SU-DHL-6 (cell line): ENCODE results near the gene MYO15B.
"Not testable (repeated sequence)": the region's sequence is repeated elsewhere in the genome, so short reads cannot be mapped to it uniquely, and the experiment has no call there.

Experiments
- H2AFZ ChIP-seq: fragments of 200-600 bp; sonication (generic); 2 replicates; pipeline ENCODE4 v1.6.1; 2014; ENCODE audit warnings: low read depth, mild to moderate bottlenecking, moderate library complexity, mixed read lengths, antibody characterized with exemption, low read length; ENCODE audit not compliant: severe bottlenecking
- H3F3A ChIP-seq: fragments of 200-600 bp; shearing (Covaris generic); 2 replicates; pipeline ENCODE4 v1.6.0; 2016; ENCODE audit warnings: antibody characterized with exemption, mild to moderate bottlenecking; ENCODE audit not compliant: insufficient read depth
- H3K27ac ChIP-seq: fragments of 200-600 bp; sonication (generic); 2 replicates; pipeline ENCODE4 v1.5.1; 2016; ENCODE audit warnings: low read depth, mild to moderate bottlenecking, low read length, moderate library complexity, mixed read lengths
- H3K27me3 ChIP-seq: fragments of 200-600 bp; sonication (generic), shearing (Covaris generic); 2 replicates; pipeline ENCODE4 v1.6.0; 2014; ENCODE audit warnings: mild to moderate bottlenecking, low read length
- H3K36me3 ChIP-seq: fragments of 200-600 bp; sonication (generic); 2 replicates; pipeline ENCODE4 v1.6.1; 2014; ENCODE audit warnings: mild to moderate bottlenecking, low read length, mixed read lengths
- H3K4me2 ChIP-seq: fragments of 300-600, 200-600 bp; shearing (Covaris generic), sonication (generic); 2 replicates; pipeline ENCODE4 v1.6.0; 2014; ENCODE audit warnings: low read length, low read depth, mild to moderate bottlenecking; ENCODE audit not compliant: poor library complexity, severe bottlenecking
- H3K4me3 ChIP-seq: fragments of 200-600 bp; sonication (generic); 2 replicates; pipeline ENCODE4 v1.5.1; 2014; ENCODE audit warnings: antibody characterized with exemption, low read length, mild to moderate bottlenecking, mixed read lengths; ENCODE audit not compliant: insufficient read depth, poor library complexity, severe bottlenecking
- H3K79me2 ChIP-seq: fragments of 200-600 bp; sonication (generic); 2 replicates; pipeline ENCODE4 v1.6.1; 2014; ENCODE audit warnings: mild to moderate bottlenecking, low read length, moderate library complexity; ENCODE audit not compliant: insufficient read depth
- H3K9ac ChIP-seq: fragments of 200-600 bp; sonication (generic); 2 replicates; pipeline ENCODE4 v1.7.0; 2014; ENCODE audit warnings: mild to moderate bottlenecking, low read length
- H3K9me2 ChIP-seq: fragments of 200-600 bp; sonication (generic); replicated peaks from 2 replicates; pipeline ENCODE4 v1.6.1; 2014; ENCODE audit warnings: low read length; ENCODE audit not compliant: insufficient read depth
- H3K9me3 ChIP-seq: fragments of 200-600 bp; sonication (generic); 2 replicates; pipeline ENCODE4 v1.6.1; 2014; ENCODE audit warnings: low read length, mixed read lengths; ENCODE audit not compliant: insufficient read depth
- H4K20me1 ChIP-seq: fragments of 200-600 bp; sonication (generic); 2 replicates; pipeline ENCODE4 v1.6.1; 2014; ENCODE audit warnings: low read depth, mild to moderate bottlenecking, antibody characterized with exemption, low read length, moderate library complexity, mixed read lengths
- EZH2phosphoT487 ChIP-seq: fragments of 200-600 bp; sonication (generic), shearing (Covaris generic); conservative IDR thresholded peaks from 2 replicates; pipeline ENCODE4 v1.6.1; 2018; ENCODE audit warnings: mild to moderate bottlenecking, antibody characterized with exemption, low read length, moderate library complexity, mixed read lengths
- TF ChIP-seq, protein P1 (sequence below): fragments of 200-600 bp; sonication (generic); IDR thresholded peaks from one replicate; pipeline ENCODE4 v1.5.1; 2017; ENCODE audit warnings: antibody characterized with exemption, mild to moderate bottlenecking, low read length, moderate library complexity; ENCODE audit not compliant: insufficient read depth, poor library complexity, severe bottlenecking

The MYO15B gene

DNA sequence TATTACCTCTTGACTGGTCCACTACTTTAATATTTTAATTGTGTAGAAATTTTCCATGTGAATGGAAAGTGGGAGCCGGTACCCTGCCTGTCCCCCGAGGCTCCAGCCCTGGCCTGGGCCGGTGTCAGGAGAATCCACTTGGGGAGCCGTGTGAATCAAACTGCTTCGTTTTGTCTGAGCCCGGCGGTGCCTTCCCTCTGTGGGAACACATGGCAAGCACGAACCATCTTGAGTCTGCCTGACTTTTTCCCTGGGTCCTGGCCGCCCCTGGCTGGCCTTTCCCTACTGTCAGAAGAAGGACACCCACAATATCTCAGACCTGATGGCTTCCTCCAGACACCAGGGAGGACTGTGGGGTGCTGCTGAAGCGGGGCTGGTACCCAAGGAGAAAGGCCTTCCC, 12.4 kb upstream of the MYO15B start:
- H3K36me3 ChIP-seq = no peaks in the 10 kb centered on the region
- TF ChIP-seq, protein P1, sequence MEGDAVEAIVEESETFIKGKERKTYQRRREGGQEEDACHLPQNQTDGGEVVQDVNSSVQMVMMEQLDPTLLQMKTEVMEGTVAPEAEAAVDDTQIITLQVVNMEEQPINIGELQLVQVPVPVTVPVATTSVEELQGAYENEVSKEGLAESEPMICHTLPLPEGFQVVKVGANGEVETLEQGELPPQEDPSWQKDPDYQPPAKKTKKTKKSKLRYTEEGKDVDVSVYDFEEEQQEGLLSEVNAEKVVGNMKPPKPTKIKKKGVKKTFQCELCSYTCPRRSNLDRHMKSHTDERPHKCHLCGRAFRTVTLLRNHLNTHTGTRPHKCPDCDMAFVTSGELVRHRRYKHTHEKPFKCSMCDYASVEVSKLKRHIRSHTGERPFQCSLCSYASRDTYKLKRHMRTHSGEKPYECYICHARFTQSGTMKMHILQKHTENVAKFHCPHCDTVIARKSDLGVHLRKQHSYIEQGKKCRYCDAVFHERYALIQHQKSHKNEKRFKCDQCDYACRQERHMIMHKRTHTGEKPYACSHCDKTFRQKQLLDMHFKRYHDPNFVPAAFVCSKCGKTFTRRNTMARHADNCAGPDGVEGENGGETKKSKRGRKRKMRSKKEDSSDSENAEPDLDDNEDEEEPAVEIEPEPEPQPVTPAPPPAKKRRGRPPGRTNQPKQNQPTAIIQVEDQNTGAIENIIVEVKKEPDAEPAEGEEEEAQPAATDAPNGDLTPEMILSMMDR = no peak
- TF ChIP-seq EZH2phosphoT487 = no peak
- H2AFZ ChIP-seq = no peak overlapping the region
- no peaks in the 10 kb centered on the region for H3K79me2 ChIP-seq
- H3K9ac ChIP-seq = no peak overlapping the region
- no peaks in the 10 kb centered on the region for H3K9me3 ChIP-seq
- H3K27ac ChIP-seq = no peak overlapping the region
- no peaks in the 10 kb centered on the region for H3F3A ChIP-seq
- no peaks in the 10 kb centered on the region for H4K20me1 ChIP-seq
- no peak overlapping the region for H3K4me3 ChIP-seq
- no peak overlapping the region for H3K4me2 ChIP-seq
- no peaks in the 10 kb centered on the region for H3K9me2 ChIP-seq
- no peaks in the 10 kb centered on the region for H3K27me3 ChIP-seq

GRCh38 chr17:75575728-75576127, 11.9 kb upstream of the MYO15B start:
- H3K36me3 ChIP-seq = no peaks in the 10 kb centered on the region
- no peaks in the 10 kb centered on the region for H4K20me1 ChIP-seq
- no peak overlapping the region for H2AFZ ChIP-seq
- no peak overlapping the region for H3K9ac ChIP-seq
- no peaks in the 10 kb centered on the region for H3K79me2 ChIP-seq
- no peak overlapping the region for H3K4me3 ChIP-seq
- no peaks in the 10 kb centered on the region for H3F3A ChIP-seq
- no peak overlapping the region for H3K27ac ChIP-seq
- no peaks in the 10 kb centered on the region for H3K27me3 ChIP-seq
- no peaks in the 10 kb centered on the region for H3K9me3 ChIP-seq
- no peaks in the 10 kb centered on the region for H3K9me2 ChIP-seq
- H3K4me2 ChIP-seq = no peak overlapping the region
- no peak for TF ChIP-seq EZH2phosphoT487
- TF ChIP-seq, protein P1 = no peak

- no peaks in the 10 kb centered on the region for H3K36me3 ChIP-seq
- no peaks in the 10 kb centered on the region for H3K79me2 ChIP-seq
- no peak overlapping the region for H3K9ac ChIP-seq
- no peaks in the 10 kb centered on the region for H4K20me1 ChIP-seq
- H2AFZ ChIP-seq = no peak overlapping the region
- no peak overlapping the region for H3K27ac ChIP-seq
- no peak for TF ChIP-seq EZH2phosphoT487
- TF ChIP-seq, protein P1 = no peak
- no peaks in the 10 kb centered on the region for H3K9me3 ChIP-seq
- H3K27me3 ChIP-seq = no peaks in the 10 kb centered on the region
- no peaks in the 10 kb centered on the region for H3K9me2 ChIP-seq
- no peak overlapping the region for H3K4me2 ChIP-seq
- H3F3A ChIP-seq = no peaks in the 10 kb centered on the region
- H3K4me3 ChIP-seq = no peak overlapping the region
These were observed 10.9 kb upstream of the MYO15B start for GRCh38 chr17:75576661-75577060.

GRCh38 chr17:75581121-75581725, 6.4 kb upstream of the MYO15B start:
- H3K4me2 ChIP-seq, H3K36me3 ChIP-seq, H3F3A ChIP-seq, H3K79me2 ChIP-seq, H3K27me3 ChIP-seq, H3K9me2 ChIP-seq, H4K20me1 ChIP-seq, H3K9ac ChIP-seq, H2AFZ ChIP-seq, H3K27ac ChIP-seq, H3K4me3 ChIP-seq, H3K9me3 ChIP-seq: not testable (repeated sequence)

- not testable (repeated sequence) for H3K27me3 ChIP-seq, H3K27ac ChIP-seq, H3K9ac ChIP-seq, H3K36me3 ChIP-seq, H3K9me2 ChIP-seq, H4K20me1 ChIP-seq, H2AFZ ChIP-seq, H3K4me3 ChIP-seq, H3K9me3 ChIP-seq, H3K79me2 ChIP-seq, H3K4me2 ChIP-seq, H3F3A ChIP-seq
These were observed 4.4 kb upstream of the MYO15B start for GRCh38 chr17:75583197-75583596.
